HG03280 (cell line): ENCODE measurements around the gene FOXP1.

Source experiments
- ATAC-seq: cut with Tn5 transposase; IDR thresholded peaks from one replicate; pipeline ENCODE4 v1.9.1; 2021; ENCODE audit warnings: mild to moderate bottlenecking, moderate library complexity; ENCODE audit not compliant: unreplicated experiment

FOXP1 gene

GRCh38 chr3:71202848-71203533, 380.5 kb downstream of the FOXP1 start:
- ATAC-seq = no peak

- ATAC-seq = no peak
These were observed 381.6 kb downstream of the FOXP1 start for GRCh38 chr3:71201939-71202338.

DNA sequence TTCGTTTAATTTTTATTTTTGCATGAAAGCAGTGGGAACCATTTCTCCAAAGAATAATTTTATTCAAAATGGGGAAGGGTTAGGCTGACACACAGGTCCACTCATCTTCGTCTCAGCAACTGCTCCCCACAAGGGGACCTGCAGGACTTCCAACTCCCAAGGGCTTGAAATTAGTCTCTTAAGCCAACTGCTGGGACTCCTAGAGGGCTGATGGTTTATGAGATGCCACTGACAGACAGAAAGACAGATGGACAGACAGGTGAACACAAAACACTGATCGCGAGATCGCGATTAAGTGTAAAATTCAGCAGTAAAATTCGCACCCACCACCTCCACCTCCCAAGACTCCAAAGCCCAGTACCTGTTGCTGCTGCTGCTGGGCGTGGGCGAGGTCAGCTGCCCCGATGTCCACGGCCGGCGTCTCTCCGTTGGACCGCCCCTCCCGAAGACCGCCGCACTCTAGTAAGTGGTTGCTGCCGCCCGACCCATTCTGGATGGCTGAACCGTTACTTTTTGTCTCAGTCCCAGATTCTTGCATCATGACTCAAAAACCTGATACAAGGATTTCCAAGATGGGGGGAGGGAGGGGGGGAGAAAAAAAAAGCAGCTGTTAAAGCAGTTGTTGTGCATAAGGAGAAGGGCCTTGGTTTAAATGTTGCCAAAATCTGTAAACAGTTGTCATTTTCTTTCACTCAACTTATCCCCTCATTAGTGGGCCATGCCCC, 385.5 kb downstream of the FOXP1 start:
- ATAC-seq = no peak

DNA sequence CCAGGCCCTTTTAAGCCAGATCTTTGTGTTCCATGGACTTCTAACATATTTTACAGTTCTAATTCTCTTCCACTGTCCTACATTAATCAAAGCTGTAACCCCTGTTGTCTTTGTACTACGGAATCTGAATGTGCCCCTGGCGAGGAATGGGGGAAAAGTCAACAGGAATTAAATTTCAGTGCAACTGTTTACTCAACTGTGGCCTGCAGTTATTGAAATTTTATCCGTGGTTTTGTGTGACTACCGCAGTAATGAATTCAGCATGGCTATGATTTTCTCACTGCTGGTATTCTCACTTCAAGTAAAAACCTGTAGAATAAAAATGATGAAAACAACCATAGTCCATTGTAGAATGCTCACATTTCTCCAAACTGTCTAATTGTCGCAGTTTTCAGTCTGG, 388.0 kb downstream of the FOXP1 start:
- no peak for ATAC-seq

DNA sequence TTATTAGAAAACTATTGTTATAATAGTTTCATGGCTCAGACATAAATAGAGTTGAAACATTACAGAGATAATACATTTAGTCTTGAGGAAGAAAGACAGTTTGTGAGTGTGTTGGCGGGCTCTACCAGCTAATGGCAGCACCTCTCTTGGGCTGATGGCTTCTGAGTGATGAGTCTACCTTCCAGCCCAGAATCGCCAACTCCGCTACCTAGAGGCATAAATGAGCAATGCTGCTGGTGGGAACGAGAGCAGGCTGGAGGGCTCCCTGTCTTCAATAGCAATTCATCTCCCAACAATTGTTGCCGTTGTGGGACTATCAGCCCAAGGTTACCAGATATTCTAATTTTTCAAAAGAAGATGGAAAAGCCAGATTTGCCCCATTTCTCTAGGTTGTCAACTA, 388.7 kb downstream of the FOXP1 start:
- no peak for ATAC-seq

- ATAC-seq = no peak
These were observed 392.5 kb downstream of the FOXP1 start for GRCh38 chr3:71191031-71191482.

DNA sequence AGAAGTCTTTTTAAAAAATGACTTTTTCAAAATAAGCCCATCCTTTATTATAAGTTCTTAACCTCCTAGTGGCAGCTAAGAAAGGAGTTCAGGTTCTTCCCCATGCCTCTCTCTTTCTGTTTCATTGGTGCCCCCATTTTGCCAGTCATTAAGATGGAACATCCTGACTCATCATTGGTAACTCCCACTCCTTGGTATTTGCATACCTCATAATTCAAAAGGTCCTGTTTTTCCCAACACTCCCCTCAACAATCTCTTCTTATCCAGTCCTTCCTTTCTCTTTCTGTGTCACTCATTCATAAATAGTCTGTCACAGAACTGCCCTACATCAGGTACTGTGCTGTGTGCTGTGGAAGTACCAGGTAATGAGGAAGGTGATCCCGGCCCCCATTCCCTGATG, 394.0 kb downstream of the FOXP1 start:
- ATAC-seq = no peak

DNA sequence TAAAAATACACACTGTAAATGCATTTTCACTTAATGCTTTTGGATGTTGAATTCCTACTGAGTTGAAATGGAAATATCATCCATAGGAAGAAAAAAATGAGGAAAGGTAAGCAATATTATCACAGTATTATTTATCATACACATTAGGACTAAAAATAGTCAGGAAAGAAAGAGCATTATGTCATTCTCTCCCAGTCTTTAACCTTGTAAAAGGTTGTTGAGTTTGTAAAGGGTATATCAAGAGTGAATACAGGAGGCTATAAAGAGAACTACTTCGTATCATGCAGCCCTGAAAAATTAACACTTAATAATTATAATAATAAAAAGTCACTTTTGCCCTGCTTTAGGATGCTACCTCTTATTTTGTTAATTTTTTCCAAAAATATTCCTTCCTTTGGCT, 395.8 kb downstream of the FOXP1 start:
- ATAC-seq = no peak

DNA sequence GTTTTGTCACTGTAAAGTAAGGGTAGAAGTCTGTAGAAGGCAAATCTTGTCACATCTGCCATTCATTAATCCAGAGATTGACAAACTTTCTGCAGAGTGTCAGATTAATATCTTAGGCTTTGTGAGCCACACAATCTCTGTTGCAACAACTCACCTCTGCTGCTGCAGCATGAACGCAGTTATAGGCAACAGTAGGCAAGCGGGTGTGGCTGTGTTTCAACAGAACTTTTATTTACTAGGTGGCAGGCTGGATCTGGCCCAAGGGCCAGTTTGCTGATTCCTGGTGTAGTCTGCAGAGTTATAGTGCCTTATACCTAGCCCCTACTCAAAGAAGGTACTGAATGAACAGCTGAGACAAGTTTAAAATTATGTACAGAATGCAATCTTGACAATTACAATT, 396.7 kb downstream of the FOXP1 start:
- ATAC-seq = no peak

GRCh38 chr3:71185733-71186455, 397.6 kb downstream of the FOXP1 start:
- no peak for ATAC-seq

DNA sequence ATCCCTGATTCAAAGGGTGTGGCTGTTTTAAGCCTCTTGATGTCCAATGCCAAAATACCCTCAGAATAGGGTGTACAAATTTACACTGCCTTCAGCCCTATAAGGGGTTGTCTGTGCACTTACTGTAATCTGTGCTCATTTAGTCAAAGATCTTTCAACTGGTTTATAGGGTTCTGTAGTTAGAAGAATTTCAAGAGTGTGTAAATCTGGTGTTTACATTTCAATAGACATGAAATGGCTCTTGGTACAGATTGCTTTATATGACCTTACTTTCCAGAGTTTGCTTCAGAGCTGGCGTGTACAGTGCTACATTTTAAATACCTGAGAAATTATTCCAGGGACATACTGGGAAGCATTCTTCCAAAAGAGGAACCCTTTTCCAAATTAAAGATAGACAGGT, 399.3 kb downstream of the FOXP1 start:
- no peak for ATAC-seq

DNA sequence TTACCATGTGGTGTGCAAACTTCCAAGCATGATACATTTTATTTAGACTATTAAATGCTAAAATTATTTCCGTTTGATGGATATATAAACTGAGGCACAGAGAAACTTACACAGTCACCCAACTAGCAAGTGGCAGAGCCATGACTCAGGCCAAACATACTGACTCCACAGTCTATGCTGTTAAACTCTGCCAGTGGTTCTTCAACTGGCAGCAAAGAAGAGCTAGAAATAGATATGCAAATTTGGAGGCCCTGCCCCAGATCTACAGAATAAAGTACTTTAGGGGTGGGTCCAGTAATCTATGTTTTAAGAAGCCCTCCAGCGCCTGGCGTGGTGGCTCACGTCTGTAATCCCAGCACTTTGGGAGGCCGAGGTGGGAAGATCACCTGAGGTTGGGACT, 400.0 kb downstream of the FOXP1 start:
- no peak for ATAC-seq

DNA sequence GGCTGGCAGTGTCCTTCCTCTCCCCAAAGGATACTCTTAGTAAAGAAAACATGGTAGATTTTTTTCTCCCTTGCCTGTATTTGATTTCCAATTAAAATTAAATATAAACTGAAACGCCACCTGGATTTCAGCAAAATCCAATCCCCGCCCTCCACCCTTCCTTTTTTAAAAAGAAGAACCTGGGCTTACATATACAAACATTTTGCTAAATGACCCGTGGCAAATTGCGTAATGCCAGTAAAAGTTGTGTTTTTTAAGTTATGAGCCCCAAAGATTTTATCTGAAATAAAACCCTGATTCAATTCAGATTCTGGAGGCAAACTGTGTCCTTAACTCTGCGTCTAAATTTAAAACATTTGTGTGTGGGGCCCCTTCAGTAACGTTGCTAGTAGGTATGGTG, 403.0 kb downstream of the FOXP1 start:
- ATAC-seq = no peak

GRCh38 chr3:71177375-71177774, 406.2 kb downstream of the FOXP1 start:
- ATAC-seq = no peak

GRCh38 chr3:71176366-71176765, 407.2 kb downstream of the FOXP1 start:
- ATAC-seq = no peak

- no peak for ATAC-seq
These were observed 407.7 kb downstream of the FOXP1 start for GRCh38 chr3:71175691-71176365.

DNA sequence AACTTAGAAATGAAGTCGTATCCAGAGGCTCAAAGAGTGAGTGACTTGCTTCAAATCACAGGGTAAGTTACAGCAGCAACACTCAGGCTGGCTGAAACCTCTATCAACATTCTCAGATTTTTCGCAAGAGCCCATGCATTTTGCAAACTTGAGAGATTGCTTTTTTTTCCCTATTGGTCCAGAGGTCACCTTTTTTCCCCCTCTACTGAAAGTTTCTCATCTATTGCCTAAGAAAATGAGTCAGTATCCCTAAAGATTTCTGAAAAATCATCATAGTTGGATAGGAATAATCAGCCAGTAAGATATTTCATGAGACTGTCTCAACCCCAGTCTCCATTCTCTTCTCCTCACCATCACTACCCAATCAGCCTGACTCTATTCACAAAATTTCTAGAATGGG, 410.6 kb downstream of the FOXP1 start:
- ATAC-seq = no peak

- ATAC-seq = no peak
These were observed 411.3 kb downstream of the FOXP1 start for GRCh38 chr3:71172189-71172588.

- ATAC-seq = no peak
These were observed 412.3 kb downstream of the FOXP1 start for GRCh38 chr3:71171247-71171646.

DNA sequence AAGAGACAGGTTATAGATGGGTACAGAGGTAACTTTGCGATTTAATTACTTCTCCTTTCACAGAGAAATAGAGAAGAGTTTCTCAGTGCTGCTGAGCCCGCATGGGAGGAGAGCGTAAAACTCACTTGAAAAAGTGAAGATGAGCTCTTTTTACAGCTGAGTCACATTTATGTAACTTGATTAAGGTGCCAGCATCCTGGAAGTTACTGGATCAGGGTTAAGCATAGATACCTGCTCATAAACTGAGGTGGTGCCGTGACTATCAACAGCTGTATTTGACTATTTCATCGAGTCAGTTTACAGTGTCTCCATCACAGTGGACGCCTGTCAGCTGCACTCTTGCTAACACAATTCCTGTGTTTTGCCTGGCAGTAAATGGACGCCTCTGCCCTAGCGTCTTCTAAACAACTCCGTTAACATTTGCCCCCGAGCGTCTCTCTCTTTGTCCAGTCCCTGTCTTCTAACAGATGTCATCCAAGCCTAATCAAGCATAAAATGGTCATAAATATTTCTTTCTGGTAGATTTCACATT, 414.6 kb downstream of the FOXP1 start:
- ATAC-seq = no peak

- no peak for ATAC-seq
These were observed 415.3 kb downstream of the FOXP1 start for GRCh38 chr3:71168121-71168721.
